Parathyroid adenoma (tissue), 2 donors: Measurements from ENCODE around the gene MLLT3.

Experiments
- H2AFZ ChIP-seq: fragments of 300-600 bp; sonication (generic); one replicate; pipeline ENCODE4 v1.7.0; 2017; ENCODE audit warnings: antibody characterized with exemption, mild to moderate bottlenecking
- H3K27ac ChIP-seq: fragments of 300-600 bp; sonication (generic); one replicate; pipeline ENCODE4 v1.7.0; 2017
- H3K27me3 ChIP-seq: fragments of 300-600 bp; sonication (generic); one replicate; pipeline ENCODE4 v1.7.0; 2017; ENCODE audit warnings: low read length; ENCODE audit not compliant: control insufficient read depth, insufficient read depth
- H3K36me3 ChIP-seq: fragments of 300-600 bp; sonication (generic); one replicate; pipeline ENCODE4 v1.7.0; 2017; ENCODE audit warnings: low read length; ENCODE audit not compliant: control insufficient read depth, insufficient read depth
- H3K4me1 ChIP-seq: fragments of 300-600 bp; sonication (generic); one replicate; pipeline ENCODE4 v1.7.0; 2017; ENCODE audit warnings: control low read depth
- H3K4me2 ChIP-seq: fragments of 300-600 bp; sonication (generic); one replicate; pipeline ENCODE4 v1.7.0; 2017; ENCODE audit warnings: low read length
- H3K4me3 ChIP-seq: fragments of 300-600 bp; sonication (generic); one replicate; pipeline ENCODE4 v1.7.0; 2017; ENCODE audit warnings: low read depth, low read length
- H3K79me2 ChIP-seq: fragments of 300-600 bp; sonication (generic); one replicate; pipeline ENCODE4 v1.7.0; 2017; ENCODE audit warnings: control low read depth
- H3K9ac ChIP-seq: fragments of 300-600 bp; sonication (generic); one replicate; pipeline ENCODE4 v1.7.0; 2017; ENCODE audit warnings: mild to moderate bottlenecking
- H3K9me3 ChIP-seq: fragments of 300-600 bp; sonication (generic); one replicate; pipeline ENCODE4 v1.7.0; 2017; ENCODE audit warnings: low read length; ENCODE audit not compliant: control insufficient read depth
- CTCF ChIP-seq: fragments of 300-600 bp; sonication (generic); IDR thresholded peaks from one replicate; pipeline ENCODE4 v1.7.0; 2017; ENCODE audit warnings: antibody characterized with exemption, mild to moderate bottlenecking
- donor health status: primary hyperparathyroidism.

The MLLT3 gene

DNA sequence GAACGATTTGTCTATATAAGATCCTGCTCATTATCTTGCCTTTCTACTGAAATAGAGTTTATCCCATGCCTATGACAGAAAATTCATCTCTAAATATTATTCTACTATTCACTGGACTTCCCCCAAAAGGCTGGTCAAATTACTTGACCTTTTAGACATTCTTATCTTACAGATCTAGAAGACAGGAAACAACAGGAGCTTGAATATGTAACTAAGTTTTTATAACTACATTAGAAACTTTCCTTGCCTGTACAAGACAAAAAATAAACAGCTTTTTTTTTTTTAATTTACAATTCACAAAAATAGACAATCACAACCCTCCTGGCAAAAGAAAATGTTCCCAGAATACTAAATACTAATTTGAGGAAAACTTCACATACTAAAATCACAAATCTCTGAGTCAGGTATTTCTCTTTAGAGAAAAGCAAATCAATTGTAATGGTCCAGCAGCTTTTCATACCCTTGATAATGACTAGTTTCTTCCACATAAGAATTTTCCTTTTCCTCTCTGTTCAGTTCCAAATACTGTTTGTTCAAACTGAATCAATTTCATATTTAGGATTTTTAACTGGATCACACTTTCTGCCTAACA lies 68.6 kb downstream of the MLLT3 start:
- no peak overlapping the region for H3K4me3 ChIP-seq
- no peaks in the 10 kb centered on the region for H3K36me3 ChIP-seq
- no peak overlapping the region for H2AFZ ChIP-seq
- H3K4me2 ChIP-seq, result no peak overlapping the region
- H3K4me1 ChIP-seq, result peaks cover 16% of the 10 kb centered on the region
- H3K79me2 ChIP-seq, result no peaks in the 10 kb centered on the region
- H3K9ac ChIP-seq, result no peak overlapping the region
- no peaks in the 10 kb centered on the region for H3K9me3 ChIP-seq
- H3K27ac ChIP-seq, result peak overlapping the region; percentile 54
- no peak for TF ChIP-seq CTCF
- H3K27me3 ChIP-seq, result no peaks in the 10 kb centered on the region

- Histone ChIP-seq H3K79me2 (no peaks in the 10 kb centered on the region), H3K9ac (no peak overlapping the region), H3K9me3 (no peaks in the 10 kb centered on the region), H3K27me3 (no peaks in the 10 kb centered on the region), H3K27ac (peak overlapping the region; percentile 54), H3K36me3 (no peaks in the 10 kb centered on the region), H3K4me1 (peaks cover 16% of the 10 kb centered on the region), H2AFZ (peak overlapping the region; percentile 35), H3K4me3 (no peak overlapping the region), H3K4me2 (no peak overlapping the region)
- peak; percentile 20 for TF ChIP-seq CTCF
These were observed 69.3 kb downstream of the MLLT3 start for GRCh38 chr9:20552874-20553557.

GRCh38 chr9:20551835-20552234 lies 70.5 kb downstream of the MLLT3 start:
- Histone ChIP-seq H3K27me3 (no peaks in the 10 kb centered on the region), H3K9ac (no peak overlapping the region), H3K4me2 (peak overlapping the region; percentile 52), H3K4me3 (no peak overlapping the region), H3K36me3 (no peaks in the 10 kb centered on the region), H2AFZ (no peak overlapping the region), H3K9me3 (no peaks in the 10 kb centered on the region), H3K27ac (no peak overlapping the region), H3K4me1 (peaks cover 16% of the 10 kb centered on the region), H3K79me2 (no peaks in the 10 kb centered on the region)
- no peak for TF ChIP-seq CTCF

DNA sequence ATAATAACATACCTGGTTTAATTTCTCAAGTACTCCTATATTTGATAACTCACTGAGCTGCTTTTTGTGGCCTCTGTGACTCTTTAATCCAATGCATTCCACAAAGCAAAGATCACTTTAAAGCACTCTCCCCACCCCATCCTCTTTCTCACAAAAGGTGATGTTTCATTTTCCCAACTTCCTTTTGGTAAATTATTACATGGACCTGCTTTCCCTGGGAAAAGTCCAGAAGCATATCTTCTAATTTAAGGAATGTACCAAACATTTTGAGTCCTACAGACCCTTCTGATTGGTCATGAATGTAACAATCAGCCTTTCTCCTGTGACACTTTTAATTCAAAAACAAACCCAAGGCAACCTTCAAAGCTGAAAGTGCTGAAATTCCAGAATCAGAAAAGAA lies 71.1 kb downstream of the MLLT3 start:
- Histone ChIP-seq H3K27ac (peak overlapping the region; percentile 15), H3K9ac (no peak overlapping the region), H3K9me3 (no peaks in the 10 kb centered on the region), H3K36me3 (no peaks in the 10 kb centered on the region), H3K27me3 (no peaks in the 10 kb centered on the region), H3K4me1 (peaks cover 16% of the 10 kb centered on the region), H3K4me2 (peak overlapping the region; percentile 52), H3K4me3 (no peak overlapping the region), H2AFZ (no peak overlapping the region), H3K79me2 (peaks cover 3% of the 10 kb centered on the region)
- TF ChIP-seq CTCF, result no peak

GRCh38 chr9:20550326-20550725 lies 72.0 kb downstream of the MLLT3 start:
- Histone ChIP-seq H3K4me1 (peaks cover 16% of the 10 kb centered on the region), H3K79me2 (peaks cover 3% of the 10 kb centered on the region), H3K27me3 (no peaks in the 10 kb centered on the region), H3K4me2 (no peak overlapping the region), H3K27ac (no peak overlapping the region), H3K9ac (no peak overlapping the region), H3K9me3 (no peaks in the 10 kb centered on the region), H2AFZ (no peak overlapping the region), H3K4me3 (no peak overlapping the region), H3K36me3 (no peaks in the 10 kb centered on the region)
- no peak for TF ChIP-seq CTCF
